Transverse colon (tissue), 4 donors: ENCODE data around the gene HIVEP3. TPM values are rescaled to one million over a fixed set of nuclear protein-coding genes. Genes with fewer than 3 reads are reported as not detected.
A peak's percentile ranks its signal among the peaks of the same experiment; 100 is the strongest.

ENCODE experiments used
- DNase-seq: peaks from one replicate; pipeline ENCODE4 v3.0.0-alpha.2; 2019
- H3K27ac ChIP-seq, 4 donors: fragments of 200-600 bp; sonication (generic); 2 replicates each; pipeline ENCODE4 v1.5.1; 2016 to 2018; ENCODE audit warnings: inconsistent platforms in 4 of 4
- H3K27me3 ChIP-seq: fragments of 200-600 bp; sonication (generic); 2 replicates; pipeline ENCODE4 v1.5.1; 2017; ENCODE audit warnings: inconsistent platforms
- H3K36me3 ChIP-seq, 4 donors: fragments of 200-600 bp; sonication (generic); 2 replicates each; pipeline ENCODE4 v1.5.1; 2017 to 2019; ENCODE audit warnings: inconsistent platforms in 4 of 4
- H3K4me1 ChIP-seq, 4 donors: fragments of 200-600 bp; sonication (generic); 2 replicates each; pipeline ENCODE4 v1.5.1; 2017 to 2020; ENCODE audit warnings: inconsistent platforms in 4 of 4
- H3K4me3 ChIP-seq, 4 donors: fragments of 200-600 bp; sonication (generic); 1 replicate in 1 of 4; 2 replicates in 3 of 4; pipeline versions ENCODE4 v1.5.1 to v1.6.1; 2017 to 2019; ENCODE audit warnings: inconsistent platforms in 4 of 4
- H3K9me3 ChIP-seq, 2 donors: fragments of 200-600 bp; sonication (generic); 2 replicates each; pipeline ENCODE4 v1.5.1; 2017 to 2019; ENCODE audit warnings: inconsistent platforms in 2 of 2
- CTCF ChIP-seq, 5 experiments: fragments of 200-600 bp in 3 of 5; fragments of 450-650 bp in 2 of 5; sonication (generic) in 3 of 5; IDR thresholded peaks; 1 replicate in 2 of 5; 2 replicates in 3 of 5; pipeline ENCODE4 v1.5.1; 2016 to 2017; ENCODE audit warnings: antibody characterized with exemption in 5 of 5, inconsistent platforms in 3 of 5, mild to moderate bottlenecking in 2 of 5, moderate library complexity in 1 of 5
- EP300 ChIP-seq: sonication (generic); formaldehyde crosslinking; IDR thresholded peaks from one replicate; pipeline ENCODE4 v1.6.1; 2017; ENCODE audit warnings: antibody characterized with exemption, low read depth
- POLR2A ChIP-seq: fragments of 450-650 bp; IDR thresholded peaks from one replicate; pipeline ENCODE4 v1.6.1; 2016; ENCODE audit warnings: antibody characterized with exemption, mild to moderate bottlenecking, moderate library complexity
- POLR2AphosphoS5 ChIP-seq, 3 donors: sonication (generic); formaldehyde crosslinking; IDR thresholded peaks; one replicate each; pipeline ENCODE4 v1.6.1; 2016; ENCODE audit warnings: antibody characterized with exemption in 3 of 3
- WGBS, 2 donors: methylation state at CpG; one replicate each; pipeline ENCODE4 v1.1.5; 2018; ENCODE audit warnings: low coverage in 1 of 2; 5-methylcytosine and 5-hydroxymethylcytosine counted together
- in situ Hi-C, 4 donors: fragments of 200-750 bp; cut with MboI; loops; one replicate each; pipeline versions ENCODE4 v1.15.0 to v1.15.1; 2017; ENCODE audit warnings: low sequenced_read_pairs in 3 of 4, low pct_ligation_motif_present in 1 of 4, low pct_unique_long_range_greater_than_20kb in 1 of 4
- intact Hi-C: fragments of 100-400 bp; cut with DNase I; formaldehyde crosslinking; loops from one replicate; pipeline ENCODE4 v1.15.1; 2023; ENCODE audit warnings: low total_unique reads
- total RNA-seq, 4 donors: library from RNA; depleted of rRNA; stranded (reverse); fragments of >200 nt; gene quantifications; one replicate each; pipeline ENCODE4 v1.1.0, GENCODE V29; 2016

Gene HIVEP3
- total RNA-seq, 4 donors from 2014 or later, result 3.7 to 15.0 (median 5.2) TPM

GRCh38 chr1:41739061-41739955 lies 179.4 kb downstream of the HIVEP3 start:
- in situ Hi-C loops, result no loop called here
- DNase-seq, result peak; percentile 72
- intact Hi-C loops, result no loop called here
- H3K27ac ChIP-seq, result peak overlapping the region in 1 of 4 donors; percentile 64
- H3K9me3 ChIP-seq, result no peaks in the 10 kb centered on the region
- H3K4me1 ChIP-seq, result peaks cover 0 to 22% (median 0%) of the 10 kb centered on the region in 4 donors
- TF ChIP-seq POLR2AphosphoS5 (IDR thresholded peaks at IDR 0.05) (peak in 1 of 3 donors; percentile 6), CTCF (IDR thresholded peaks at IDR 0.05) (no peak), POLR2A (no peak), EP300 (no peak)
- no peak overlapping the region for H3K4me3 ChIP-seq
- WGBS, 2 donors, result 10 to 69% methylated on average over 2 to 17 of the region's 21 CpGs
- H3K27me3 ChIP-seq, result no peaks in the 10 kb centered on the region
- H3K36me3 ChIP-seq, result no peaks in the 10 kb centered on the region

DNA sequence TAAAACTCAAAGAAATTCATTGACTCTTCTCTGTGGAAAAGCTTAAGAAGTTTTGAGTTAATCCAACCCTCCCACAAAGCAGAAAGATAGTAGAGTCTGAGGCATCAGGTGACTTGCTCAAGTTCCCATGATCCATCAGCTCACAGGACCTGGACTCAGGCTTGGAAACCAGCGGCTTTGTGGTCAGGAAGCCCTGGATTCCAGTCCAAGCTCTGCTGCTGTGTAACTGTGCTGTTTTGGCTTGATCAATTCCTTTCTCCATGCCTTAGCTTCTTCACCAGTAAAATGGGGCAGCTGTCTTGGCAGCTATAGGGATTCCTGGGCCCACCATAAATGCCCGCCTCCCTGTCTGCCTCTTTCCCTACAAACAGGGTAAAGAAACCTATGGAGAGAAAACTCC lies 180.2 kb downstream of the HIVEP3 start:
- 83 to 84% methylated on average over 2 of the region's 2 CpGs for whole genome bisulfite sequencing, 2 donors

GRCh38 chr1:41738006-41738405 lies 180.7 kb downstream of the HIVEP3 start:
- no peak for DNase-seq
- intact Hi-C loops, result no loop called here
- Histone ChIP-seq H3K9me3 (no peaks in the 10 kb centered on the region), H3K27me3 (no peaks in the 10 kb centered on the region), H3K36me3 (no peaks in the 10 kb centered on the region), H3K27ac (no peak overlapping the region), H3K4me1 (peaks cover 0 to 22% (median 0%) of the 10 kb centered on the region in 4 donors), H3K4me3 (no peak overlapping the region)
- TF ChIP-seq POLR2A (no peak), EP300 (no peak), POLR2AphosphoS5 (IDR thresholded peaks at IDR 0.05) (no peak), CTCF (IDR thresholded peaks at IDR 0.05) (no peak)
- in situ Hi-C loops, result no loop called here
- 94% methylated on average over 9 of the region's 9 CpGs; no CpG with 5 or more reads in 1 of the 2 donors for WGBS, 2 donors

More for the DNA sequence above, 180.2 kb downstream of the HIVEP3 start:
- peaks cover 0 to 22% (median 0%) of the 10 kb centered on the region in 4 donors for H3K4me1 ChIP-seq
- in situ Hi-C loops, result no loop called here
- peak overlapping the region in 1 of 4 donors; percentile 64 for H3K27ac ChIP-seq
- no peaks in the 10 kb centered on the region for H3K36me3 ChIP-seq
- DNase-seq, result no peak
- no peaks in the 10 kb centered on the region for H3K9me3 ChIP-seq
- intact Hi-C loops, result no loop called here
- H3K4me3 ChIP-seq, result no peak overlapping the region
- H3K27me3 ChIP-seq, result no peaks in the 10 kb centered on the region
- no peak for TF ChIP-seq CTCF (IDR thresholded peaks at IDR 0.05)
- no peak for TF ChIP-seq EP300
- TF ChIP-seq POLR2A, result no peak
- TF ChIP-seq POLR2AphosphoS5 (IDR thresholded peaks at IDR 0.05), result no peak

GRCh38 chr1:41735631-41736260 lies 183.0 kb downstream of the HIVEP3 start:
- H3K27ac ChIP-seq, result no peak overlapping the region
- no peaks in the 10 kb centered on the region for H3K27me3 ChIP-seq

More at GRCh38 chr1:41735631-41736260, 183.0 kb downstream of the HIVEP3 start:
- TF ChIP-seq CTCF (IDR thresholded peaks at IDR 0.05), result no peak
- TF ChIP-seq POLR2A, result no peak
- no peak for TF ChIP-seq EP300
- no peak for TF ChIP-seq POLR2AphosphoS5 (IDR thresholded peaks at IDR 0.05)
- H3K9me3 ChIP-seq, result no peaks in the 10 kb centered on the region
- no peaks in the 10 kb centered on the region for H3K36me3 ChIP-seq
- no peak overlapping the region for H3K4me3 ChIP-seq
- DNase-seq, result no peak
- peaks cover 0 to 22% (median 0%) of the 10 kb centered on the region in 4 donors for H3K4me1 ChIP-seq
- in situ Hi-C loops (no loop called here), intact Hi-C loops (no loop called here)
- 77% methylated on average over 13 of the region's 13 CpGs; no CpG with 5 or more reads in 1 of the 2 donors for WGBS, 2 donors
